ENCODE results near the gene BHLHE41.

The BHLHE41 gene

DNA sequence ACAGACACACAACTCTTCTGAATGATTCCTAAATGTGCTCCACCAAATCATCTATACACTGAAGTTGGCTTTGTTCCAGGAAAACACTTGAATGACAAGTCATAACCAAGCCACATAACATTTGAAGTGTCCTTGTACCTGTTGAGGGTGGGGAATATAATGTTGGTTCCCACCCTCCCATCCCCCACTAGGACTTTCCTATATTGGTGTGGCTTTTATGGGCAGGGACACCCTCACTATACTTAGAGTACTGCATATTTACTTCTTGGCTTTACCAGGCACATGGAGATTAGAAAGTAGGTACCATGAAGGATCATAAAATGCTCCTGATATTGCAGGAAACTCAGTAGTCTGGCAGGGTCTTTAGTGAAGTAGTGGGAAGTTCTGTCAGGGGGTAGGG is 9.7 kb upstream of the BHLHE41 start:
- DNase-seq (ENCODE audit: low spot score): no peak

- DNase-seq (ENCODE audit: low spot score): no peak
These were observed 8.7 kb upstream of the BHLHE41 start for GRCh38 chr12:26133521-26133920.

DNA sequence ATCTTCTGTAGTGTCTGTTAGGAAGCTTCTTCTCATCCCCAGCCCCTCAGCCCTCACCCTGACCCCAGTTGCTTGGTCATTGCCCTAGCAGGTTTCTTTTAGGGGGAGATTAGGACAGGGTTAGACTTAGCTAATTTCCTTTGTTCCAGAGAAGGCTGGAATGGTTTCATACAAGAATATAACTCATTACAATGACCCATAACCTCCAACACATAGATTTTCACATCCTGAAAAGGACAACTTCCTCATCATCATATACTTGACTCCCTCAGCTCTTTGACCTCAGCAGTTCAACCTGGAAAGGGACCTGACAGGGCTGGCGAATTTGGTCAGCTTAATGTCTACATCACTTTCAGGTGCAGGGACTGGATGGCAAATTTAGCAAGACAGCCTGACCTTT is 8.0 kb upstream of the BHLHE41 start:
- DNase-seq (ENCODE audit: low spot score): no peak

DNA sequence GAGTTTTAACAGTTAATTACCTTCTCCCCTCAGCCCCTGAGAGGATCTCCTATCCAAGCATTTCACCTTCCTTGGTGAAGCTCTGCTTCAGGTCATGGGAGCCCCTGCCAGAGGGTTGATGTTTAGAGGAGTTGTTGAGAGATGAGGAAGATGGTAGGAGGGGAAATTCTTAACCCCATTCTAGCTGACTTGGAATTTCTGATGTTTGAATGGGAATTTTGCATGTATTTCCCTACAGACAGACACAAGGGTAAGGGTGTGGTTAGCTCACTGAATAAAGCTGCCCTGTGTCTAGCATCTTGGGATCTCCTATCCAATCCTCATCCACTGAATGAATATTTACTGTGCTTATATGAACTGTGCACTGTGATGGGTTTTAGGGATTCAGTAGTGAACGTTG is 7.1 kb upstream of the BHLHE41 start:
- DNase-seq (ENCODE audit: low spot score): no peak

DNA sequence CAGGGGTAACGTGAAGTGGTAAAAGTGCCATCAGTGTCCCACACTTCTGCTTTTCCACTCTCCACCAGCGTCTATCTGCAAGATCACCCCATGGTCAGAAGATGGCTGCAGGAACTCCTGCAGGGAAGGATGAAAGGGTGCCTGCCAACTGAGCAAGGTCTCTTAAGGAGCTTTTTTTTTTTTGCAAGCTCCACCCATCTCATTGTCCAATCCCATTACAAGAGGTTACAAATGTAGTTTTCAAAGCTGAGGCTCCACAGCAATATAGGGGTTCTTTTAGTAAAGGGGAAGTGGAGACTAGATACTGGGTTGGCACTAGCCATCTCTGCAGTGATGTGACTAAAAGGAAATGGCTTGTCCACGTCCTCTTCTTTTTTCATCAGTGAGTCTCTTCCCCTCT is 5.9 kb upstream of the BHLHE41 start:
- DNase-seq (ENCODE audit: low spot score): no peak

- DNase-seq (ENCODE audit: low spot score): no peak
These were observed 3.3 kb upstream of the BHLHE41 start for GRCh38 chr12:26128168-26128567.

DNA sequence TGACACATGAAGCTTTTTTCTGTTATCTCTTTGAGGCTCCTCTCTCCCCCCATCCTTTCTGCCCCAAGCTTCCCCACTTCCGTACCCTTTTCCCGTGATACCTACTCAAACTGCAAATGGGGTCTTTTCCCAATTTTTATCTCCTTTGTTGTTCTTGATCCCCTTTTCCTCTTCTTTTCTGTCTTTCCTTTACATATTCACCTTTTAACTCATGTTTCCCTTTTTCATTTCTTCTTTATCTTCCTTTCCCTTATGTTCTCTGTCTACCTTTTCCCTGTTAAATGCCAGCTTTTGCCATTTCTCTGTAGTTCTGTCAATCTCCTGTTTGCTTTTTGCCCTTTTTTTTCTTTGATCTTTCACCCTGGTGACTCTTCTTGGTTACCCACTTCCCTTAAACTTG is 2.6 kb upstream of the BHLHE41 start:
- DNase-seq (ENCODE audit: low spot score): no peak

DNA sequence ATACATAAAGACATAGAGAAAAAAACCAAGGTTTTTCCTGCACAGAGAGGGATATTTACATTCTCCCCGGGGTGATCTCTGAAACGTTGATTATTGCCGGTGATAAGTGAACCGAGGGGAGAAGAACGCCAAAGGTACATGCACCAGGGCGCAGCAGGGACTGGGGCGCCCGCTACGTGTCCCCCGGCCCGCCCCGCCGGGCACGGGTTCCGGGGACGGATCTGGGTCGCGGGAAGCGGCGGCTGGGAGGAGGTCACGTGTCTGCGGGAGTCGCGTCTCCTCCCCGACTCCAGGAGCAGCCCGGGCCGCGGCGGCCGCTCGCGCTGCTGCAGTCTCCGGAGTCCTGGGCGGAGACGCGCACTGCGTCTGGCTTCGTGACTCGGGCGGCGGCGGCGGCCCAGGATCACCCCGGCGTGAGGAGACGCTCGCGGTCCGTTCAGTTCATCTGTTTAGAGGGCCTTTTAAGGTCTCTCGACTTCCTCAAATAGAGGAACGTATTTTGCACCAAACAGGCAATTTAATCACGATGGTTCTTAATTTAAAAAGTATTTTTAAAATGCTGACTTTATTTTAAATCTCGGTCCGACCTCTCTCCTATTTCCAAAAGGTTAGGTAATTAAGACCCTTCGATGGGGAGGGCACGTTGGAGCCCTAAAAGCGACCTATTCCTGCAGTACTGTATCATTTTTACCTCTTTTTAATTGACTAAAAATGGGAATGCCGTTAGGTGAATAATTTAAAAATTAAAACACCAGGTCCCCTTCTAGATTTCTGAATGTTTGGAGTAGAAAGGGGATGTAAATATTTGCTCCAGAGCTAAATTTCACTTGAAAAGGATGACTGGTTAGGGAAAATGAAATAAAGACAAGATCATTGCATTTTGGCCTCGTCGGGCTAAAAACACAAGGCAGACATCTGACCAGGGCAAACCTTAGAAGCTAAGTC is 1.8 kb upstream of the BHLHE41 start:
- DNase-seq (ENCODE audit: low spot score): no peak

- no peak for DNase-seq (ENCODE audit: low spot score)
These were observed 833 bp upstream of the BHLHE41 start for GRCh38 chr12:26125400-26126339.

DNA sequence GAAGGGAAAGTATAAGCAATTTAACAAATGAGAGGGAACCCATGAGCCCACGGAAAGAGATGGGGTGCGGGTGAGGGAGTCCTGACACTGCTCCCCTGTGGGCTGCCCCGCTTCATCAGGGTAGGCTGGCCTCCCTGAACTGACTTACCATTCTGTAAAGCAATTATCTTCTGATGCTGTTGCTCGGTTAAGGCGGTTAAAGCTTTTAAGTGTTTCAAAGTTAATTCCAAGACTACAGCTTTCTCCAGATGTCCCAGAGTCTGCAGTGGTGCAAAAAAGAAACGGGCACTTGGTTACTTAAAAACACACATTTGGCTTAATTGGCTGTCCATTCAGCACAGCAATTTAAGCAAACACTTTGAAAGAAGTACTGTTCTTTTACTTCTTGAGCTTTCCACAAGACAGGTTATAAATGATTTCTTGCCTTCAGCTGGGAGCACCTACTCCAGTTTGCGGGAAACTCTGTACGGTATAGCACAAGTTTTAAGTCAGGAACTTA is 1.3 kb downstream of the BHLHE41 start:
- DNase-seq (ENCODE audit: low spot score): no peak

GRCh38 chr12:26122681-26123481 is 2.0 kb downstream of the BHLHE41 start:
- DNase-seq (ENCODE audit: low spot score): no peak

- no peak for DNase-seq (ENCODE audit: low spot score)
These were observed 2.7 kb downstream of the BHLHE41 start for GRCh38 chr12:26122061-26122680.

- no peak for DNase-seq (ENCODE audit: low spot score)
These were observed 3.3 kb downstream of the BHLHE41 start for GRCh38 chr12:26121323-26122060.

- no peak for DNase-seq (ENCODE audit: low spot score)
These were observed 4.1 kb downstream of the BHLHE41 start for GRCh38 chr12:26120561-26121274.

- DNase-seq (ENCODE audit: low spot score): no peak
These were observed 5.3 kb downstream of the BHLHE41 start for GRCh38 chr12:26119391-26119989.

DNA sequence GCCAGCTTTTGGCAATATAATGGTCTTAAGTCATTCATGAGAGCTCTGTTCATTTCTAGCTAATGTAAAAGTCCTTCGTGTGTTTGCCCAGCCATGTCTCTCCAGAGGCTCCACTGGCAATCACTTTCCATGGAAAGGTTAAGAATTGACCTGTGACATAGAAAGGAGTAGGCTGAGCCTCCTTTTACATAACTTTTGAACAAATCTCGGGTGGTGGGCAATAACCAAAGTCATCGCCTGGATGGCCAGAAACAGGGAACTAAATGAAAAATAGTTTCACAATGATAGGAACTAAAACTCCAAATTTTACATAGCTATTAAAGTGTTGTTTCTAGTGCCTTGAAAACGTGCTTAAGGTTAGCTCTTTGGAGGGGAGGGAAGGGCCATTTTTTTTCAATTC is 6.5 kb downstream of the BHLHE41 start:
- DNase-seq (ENCODE audit: low spot score): no peak

GRCh38 chr12:26116829-26117715 is 7.8 kb downstream of the BHLHE41 start:
- DNase-seq (ENCODE audit: low spot score): no peak

DNA sequence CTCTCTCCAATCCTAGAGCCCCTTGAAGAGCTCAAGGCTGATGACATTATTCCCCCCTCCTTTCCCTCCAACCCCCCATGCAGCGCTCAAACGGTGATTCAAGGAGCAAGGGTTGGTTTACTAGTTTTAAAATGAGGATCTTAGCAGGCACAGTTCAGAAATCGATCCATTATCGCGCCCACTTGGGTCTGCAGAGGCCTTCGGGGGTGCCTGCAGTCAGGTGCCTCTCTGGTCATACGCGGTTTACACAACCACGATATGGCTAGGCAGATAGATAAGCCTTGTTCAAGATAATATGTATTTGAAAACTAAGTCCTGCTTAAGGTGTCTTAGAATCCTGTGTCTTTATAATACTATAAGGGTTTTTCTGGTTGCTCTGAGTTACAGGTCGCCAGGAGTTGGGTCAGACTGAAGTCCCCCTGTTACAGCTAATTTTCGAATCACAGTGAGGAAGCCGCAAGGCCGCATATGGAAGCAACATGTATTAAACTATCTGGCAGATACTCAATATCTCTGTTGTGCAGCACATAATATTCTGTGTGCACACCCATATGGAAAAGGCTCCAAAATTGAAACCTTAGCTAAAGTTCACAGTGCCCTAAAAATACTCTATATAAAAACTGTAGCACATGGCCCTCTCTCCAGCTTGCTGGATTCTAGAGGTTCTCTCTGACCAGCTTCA is 10.0 kb downstream of the BHLHE41 start:
- no peak for DNase-seq (ENCODE audit: low spot score)
